Measurements from ENCODE around the gene POU2F3.

Gene POU2F3

GRCh38 chr11:120281143-120281795 is 41.3 kb downstream of the POU2F3 start:
- DNase-seq (ENCODE audit: low read depth) = no peak

GRCh38 chr11:120283124-120283523 is 43.2 kb downstream of the POU2F3 start:
- DNase-seq (ENCODE audit: low read depth) = no peak

DNA sequence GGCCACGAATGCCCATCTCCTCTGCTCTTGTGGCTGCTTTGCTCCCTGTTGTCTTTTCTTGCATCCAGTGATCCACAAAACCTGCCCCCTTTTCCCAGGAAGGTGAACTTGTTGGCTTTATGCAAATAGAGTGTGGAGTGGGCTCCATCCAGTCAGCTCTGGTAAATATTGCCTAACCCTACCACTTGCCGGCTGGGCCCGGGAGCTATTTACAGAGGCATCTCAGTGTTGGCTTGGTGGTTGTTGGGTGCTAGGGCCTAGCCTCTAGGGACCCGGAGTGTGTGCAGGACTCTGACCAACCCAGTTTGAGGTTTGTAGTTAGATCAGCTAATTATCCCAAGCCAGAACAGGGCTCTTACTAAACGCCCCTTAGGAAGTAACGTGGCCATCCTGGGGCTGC is 44.3 kb downstream of the POU2F3 start:
- DNase-seq (ENCODE audit: low read depth) = no peak

- DNase-seq (ENCODE audit: low read depth) = no peak
Observed at GRCh38 chr11:120285256-120285655, 45.3 kb downstream of the POU2F3 start.

GRCh38 chr11:120288021-120288420 is 48.1 kb downstream of the POU2F3 start:
- DNase-seq (ENCODE audit: low read depth) = no peak

DNA sequence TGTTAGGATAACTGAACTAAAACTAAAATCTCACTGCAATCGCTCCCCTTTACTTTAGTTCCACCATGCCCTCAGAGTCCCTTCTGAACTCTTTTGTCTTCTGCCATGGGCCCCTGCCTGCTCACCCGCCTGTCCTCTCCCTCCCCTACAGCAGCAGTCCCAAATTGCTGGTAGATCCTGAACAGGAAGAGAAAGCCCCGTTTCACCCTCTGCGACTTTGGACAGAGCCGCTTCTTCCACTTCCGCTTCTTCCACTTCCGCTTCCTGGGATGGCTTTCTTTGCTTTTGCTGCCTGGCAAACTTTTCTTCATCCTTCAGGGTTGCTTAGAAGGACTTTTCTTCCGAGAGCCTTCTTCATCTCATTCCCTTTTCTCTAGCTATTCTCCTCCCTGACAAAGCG is 49.5 kb downstream of the POU2F3 start:
- DNase-seq (ENCODE audit: low read depth) = no peak

DNA sequence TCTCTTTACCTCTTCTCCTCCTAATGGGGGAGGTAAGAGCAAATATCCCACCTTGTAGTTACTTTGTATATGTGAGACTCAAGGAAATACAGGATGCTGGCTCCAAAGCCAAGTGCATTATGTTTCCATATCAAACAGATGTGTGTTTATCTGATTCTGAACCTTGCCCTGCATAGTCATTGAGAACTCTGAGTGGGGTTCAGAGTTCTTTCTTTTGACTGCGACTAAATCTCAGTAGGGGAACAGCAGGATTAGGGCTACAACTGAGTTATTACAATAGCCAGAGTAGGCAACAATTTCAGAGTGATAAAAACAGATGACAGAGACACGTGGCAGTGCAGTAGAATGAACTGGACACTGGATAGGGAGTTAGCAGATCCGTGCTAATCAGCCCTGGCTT is 51.0 kb downstream of the POU2F3 start:
- no peak for DNase-seq (ENCODE audit: low read depth)

GRCh38 chr11:120293038-120293800 is 53.3 kb downstream of the POU2F3 start:
- DNase-seq (ENCODE audit: low read depth) = no peak

- DNase-seq (ENCODE audit: low read depth) = no peak
Observed at GRCh38 chr11:120294096-120294495, 54.2 kb downstream of the POU2F3 start.

- no peak for DNase-seq (ENCODE audit: low read depth)
Observed at GRCh38 chr11:120295099-120295498, 55.2 kb downstream of the POU2F3 start.

DNA sequence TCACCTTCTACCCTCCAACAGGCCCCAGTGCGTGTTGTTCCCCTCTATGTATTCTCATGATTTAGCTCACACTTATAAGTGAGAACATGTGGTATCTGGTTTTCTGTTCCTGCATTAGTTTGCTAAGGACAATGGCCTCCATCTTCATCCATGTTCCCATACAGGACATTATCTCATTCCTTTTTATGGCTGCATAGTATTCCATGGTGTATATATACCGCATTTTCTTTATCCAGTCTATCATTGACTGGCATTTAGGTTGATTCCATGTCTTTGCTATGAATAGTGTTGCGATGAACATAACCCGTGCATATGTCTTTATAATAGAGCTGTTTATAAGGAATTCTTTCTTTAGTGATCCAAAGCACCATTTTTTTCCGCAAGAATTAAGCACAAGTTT is 56.6 kb downstream of the POU2F3 start:
- DNase-seq (ENCODE audit: low read depth) = no peak

DNA sequence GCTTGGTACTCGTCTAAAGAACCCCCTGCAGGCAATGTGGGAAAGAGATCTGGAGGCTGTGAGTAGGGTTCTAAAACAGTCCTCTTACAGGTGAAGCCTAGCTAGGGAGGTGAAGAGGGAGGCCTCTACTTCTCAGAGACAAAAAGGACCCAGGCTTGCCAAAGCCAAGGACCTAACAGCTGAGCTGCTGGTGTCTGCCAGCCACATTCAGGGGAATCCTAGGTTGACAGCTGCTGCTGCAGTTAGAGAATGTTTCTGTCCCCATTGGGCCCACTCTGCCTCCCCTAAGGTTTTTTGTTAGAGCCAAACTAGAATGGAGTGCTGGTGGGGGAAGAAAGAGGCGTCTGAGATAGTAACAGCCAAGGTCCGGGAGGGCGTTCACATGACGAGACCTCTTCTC is 58.5 kb downstream of the POU2F3 start:
- DNase-seq (ENCODE audit: low read depth) = no peak

- no peak for DNase-seq (ENCODE audit: low read depth)
Observed at GRCh38 chr11:120302001-120302805, 62.3 kb downstream of the POU2F3 start.

DNA sequence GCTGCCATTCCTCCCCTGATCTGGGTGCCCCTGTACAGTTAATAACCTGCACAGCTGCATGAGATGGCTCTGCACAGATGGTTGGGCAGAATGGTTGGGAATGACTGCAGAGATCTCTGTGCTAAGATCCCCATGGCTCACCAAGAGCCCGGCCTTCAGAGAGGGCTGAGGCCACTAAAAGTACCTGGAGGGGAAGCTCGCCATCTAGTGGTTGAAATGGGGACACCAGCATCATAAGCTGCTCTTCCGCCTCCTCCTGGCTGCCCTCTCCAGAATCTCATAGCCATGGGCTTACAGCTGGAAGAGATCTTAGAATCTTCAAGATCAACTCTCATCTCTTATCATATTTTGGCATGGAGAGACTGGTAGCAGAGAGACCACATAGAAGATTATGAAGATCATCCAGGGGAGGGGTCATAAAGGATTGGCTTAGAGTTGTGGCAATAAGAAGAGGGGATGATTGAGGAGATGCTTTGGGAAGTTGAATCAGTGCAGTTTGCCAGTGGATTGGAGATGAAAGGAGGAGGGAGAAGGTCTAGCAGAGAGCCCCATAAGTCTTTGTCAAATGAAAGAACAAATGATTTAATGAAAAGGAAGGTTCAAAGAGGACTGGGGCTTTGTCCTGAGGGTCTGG is 63.2 kb downstream of the POU2F3 start:
- DNase-seq (ENCODE audit: low read depth) = peak; percentile 78

DNA sequence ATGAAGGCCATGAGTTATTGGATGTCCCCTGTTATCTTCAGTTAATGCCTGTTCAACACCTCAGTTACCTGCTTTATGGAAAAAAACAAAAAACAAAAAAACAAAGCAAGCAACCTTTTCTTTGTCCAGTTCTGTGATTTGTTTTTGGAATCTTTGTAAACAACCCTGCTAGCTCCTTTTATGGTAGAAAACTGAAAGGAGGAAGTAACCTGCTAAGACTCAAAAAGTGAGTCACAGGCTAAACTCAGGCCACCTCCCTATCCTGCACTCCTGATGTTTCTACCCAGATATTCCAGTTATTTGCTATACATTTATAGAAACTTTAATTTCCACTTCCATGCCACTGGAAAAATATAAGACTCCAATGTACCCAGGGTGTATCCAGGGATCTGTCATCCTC is 64.6 kb downstream of the POU2F3 start:
- DNase-seq (ENCODE audit: low read depth) = peak; percentile 40

GRCh38 chr11:120305286-120305685 is 65.3 kb downstream of the POU2F3 start:
- DNase-seq (ENCODE audit: low read depth) = no peak

GRCh38 chr11:120306519-120307242 is 66.7 kb downstream of the POU2F3 start:
- DNase-seq (ENCODE audit: low read depth) = peak; percentile 86

- no peak for DNase-seq (ENCODE audit: low read depth)
Observed at GRCh38 chr11:120307476-120307875, 67.5 kb downstream of the POU2F3 start.

DNA sequence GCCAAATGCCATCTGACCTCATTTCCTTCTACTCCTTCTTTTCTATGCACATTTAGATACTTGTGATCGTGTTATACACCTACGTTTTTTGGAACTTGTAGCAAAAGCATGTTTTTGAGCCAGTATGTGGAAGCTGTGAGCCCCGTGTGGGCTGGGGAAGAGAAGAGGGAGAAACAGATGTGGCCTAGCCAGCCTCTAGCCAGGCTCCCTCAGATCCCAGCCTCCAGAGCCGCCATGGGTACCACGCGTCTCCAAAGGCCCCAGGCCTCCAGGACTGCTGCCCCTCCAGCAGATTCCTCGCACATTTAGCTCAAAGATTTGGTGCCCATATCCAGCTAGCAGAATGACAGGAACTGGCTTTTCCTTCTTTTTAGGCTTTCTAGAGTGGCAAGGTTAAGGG is 68.1 kb downstream of the POU2F3 start:
- DNase-seq (ENCODE audit: low read depth) = no peak

DNA sequence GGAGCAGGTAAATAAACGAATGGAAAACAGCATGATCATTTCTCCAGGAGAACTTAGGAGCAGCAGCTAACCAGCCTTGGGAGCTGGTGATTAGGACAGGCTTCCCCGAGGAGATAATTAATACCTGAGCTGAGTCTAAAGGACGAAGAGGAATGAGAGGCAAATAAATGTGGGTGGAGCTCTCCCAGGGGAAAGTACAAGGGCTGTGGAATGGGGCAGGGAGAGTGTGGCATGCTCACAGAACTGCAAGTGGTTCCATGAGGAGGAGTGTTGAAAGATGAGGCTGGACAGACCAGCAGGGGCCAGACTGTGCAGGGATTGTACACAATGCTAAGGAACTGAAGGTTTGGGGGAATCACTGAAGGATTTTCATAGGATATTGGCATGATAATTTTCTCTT is 70.9 kb downstream of the POU2F3 start:
- DNase-seq (ENCODE audit: low read depth) = no peak

DNA sequence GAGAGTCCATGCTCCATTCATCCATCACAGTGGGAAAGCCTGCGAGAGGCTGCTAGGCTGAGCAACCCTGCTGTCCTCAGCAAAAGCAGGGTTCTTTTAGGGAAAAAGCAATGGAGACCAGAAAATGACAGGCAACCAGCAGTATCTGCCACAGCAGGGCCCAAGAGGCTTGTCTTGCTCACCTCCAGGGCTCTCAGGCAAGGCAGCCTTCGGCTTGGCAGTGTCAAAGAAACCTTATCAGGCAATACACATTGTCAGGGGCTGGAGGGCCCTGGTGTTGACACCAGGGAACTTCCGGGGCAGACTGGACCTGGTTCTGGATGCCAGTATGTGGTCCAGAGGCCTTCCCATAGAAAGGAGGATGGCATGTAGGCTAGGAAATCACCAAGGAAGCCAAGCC is 74.9 kb downstream of the POU2F3 start:
- DNase-seq (ENCODE audit: low read depth) = no peak

Measured in iris pigment epithelial cell (primary cell).